RWPE1 (cell line): Measurements from ENCODE around the gene OSBPL6.
A peak's percentile ranks its signal among the peaks of the same experiment; 100 is the strongest.

ENCODE experiments used
- CTCF ChIA-PET: fragments of 350-600 bp; sonication (Branson Sonifier 250); formaldehyde crosslinking; extraction: SDS; loops from one replicate; lab custom pipeline; 2021; lab: Yijun Ruan, JAX
- POLR2A ChIA-PET: fragments of 400-600 bp; formaldehyde crosslinking; extraction: SDS; loops from one replicate; lab custom pipeline; 2020; ENCODE audit warnings: antibody characterized with exemption; ENCODE audit not compliant: low non-redundant PET; lab: Yijun Ruan, JAX
- DNase-seq: peaks from one replicate; pipeline ENCODE4 v3.0.0; 2012; ENCODE audit warnings: low spot score
- H3K27ac ChIP-seq: fragments of 450-650 bp; 2 replicates; pipeline ENCODE4 v1.5.1; 2017
- TF ChIP-seq, protein P1 (sequence below): fragments of 450-650 bp; conservative IDR thresholded peaks from 2 replicates; pipeline ENCODE4 v1.5.1; 2017; ENCODE audit warnings: low read depth, mild to moderate bottlenecking

Gene OSBPL6

DNA sequence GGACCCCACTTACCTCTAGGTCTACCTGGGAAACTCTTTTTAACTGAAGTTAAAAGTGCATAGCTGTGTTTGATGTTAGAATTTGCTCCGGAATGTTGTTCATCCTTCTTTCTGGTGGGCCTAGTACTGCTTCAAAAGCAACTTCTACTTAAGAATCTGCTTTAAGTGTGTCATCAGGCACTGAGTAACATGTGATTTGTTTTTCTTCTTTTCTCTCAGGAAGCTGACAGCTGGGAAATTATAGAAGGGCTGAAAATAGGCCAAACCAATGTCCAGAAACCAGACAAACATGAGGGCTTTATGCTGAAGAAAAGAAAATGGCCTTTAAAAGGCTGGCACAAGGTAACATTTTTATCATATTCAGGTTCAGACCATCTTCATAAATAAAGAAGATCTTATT is 133.7 kb downstream of the OSBPL6 start:
- POLR2A ChIA-PET = no interaction called here
- CTCF ChIA-PET = interaction anchor here (1.0 kb wide), 1 partner anchor 87 kb away, joined by 4 read pairs; no protein-coding TSS in a partner anchor
- no peak for DNase-seq
- TF ChIP-seq, protein P1, sequence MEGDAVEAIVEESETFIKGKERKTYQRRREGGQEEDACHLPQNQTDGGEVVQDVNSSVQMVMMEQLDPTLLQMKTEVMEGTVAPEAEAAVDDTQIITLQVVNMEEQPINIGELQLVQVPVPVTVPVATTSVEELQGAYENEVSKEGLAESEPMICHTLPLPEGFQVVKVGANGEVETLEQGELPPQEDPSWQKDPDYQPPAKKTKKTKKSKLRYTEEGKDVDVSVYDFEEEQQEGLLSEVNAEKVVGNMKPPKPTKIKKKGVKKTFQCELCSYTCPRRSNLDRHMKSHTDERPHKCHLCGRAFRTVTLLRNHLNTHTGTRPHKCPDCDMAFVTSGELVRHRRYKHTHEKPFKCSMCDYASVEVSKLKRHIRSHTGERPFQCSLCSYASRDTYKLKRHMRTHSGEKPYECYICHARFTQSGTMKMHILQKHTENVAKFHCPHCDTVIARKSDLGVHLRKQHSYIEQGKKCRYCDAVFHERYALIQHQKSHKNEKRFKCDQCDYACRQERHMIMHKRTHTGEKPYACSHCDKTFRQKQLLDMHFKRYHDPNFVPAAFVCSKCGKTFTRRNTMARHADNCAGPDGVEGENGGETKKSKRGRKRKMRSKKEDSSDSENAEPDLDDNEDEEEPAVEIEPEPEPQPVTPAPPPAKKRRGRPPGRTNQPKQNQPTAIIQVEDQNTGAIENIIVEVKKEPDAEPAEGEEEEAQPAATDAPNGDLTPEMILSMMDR = no peak
- no peak overlapping the region for H3K27ac ChIP-seq

DNA sequence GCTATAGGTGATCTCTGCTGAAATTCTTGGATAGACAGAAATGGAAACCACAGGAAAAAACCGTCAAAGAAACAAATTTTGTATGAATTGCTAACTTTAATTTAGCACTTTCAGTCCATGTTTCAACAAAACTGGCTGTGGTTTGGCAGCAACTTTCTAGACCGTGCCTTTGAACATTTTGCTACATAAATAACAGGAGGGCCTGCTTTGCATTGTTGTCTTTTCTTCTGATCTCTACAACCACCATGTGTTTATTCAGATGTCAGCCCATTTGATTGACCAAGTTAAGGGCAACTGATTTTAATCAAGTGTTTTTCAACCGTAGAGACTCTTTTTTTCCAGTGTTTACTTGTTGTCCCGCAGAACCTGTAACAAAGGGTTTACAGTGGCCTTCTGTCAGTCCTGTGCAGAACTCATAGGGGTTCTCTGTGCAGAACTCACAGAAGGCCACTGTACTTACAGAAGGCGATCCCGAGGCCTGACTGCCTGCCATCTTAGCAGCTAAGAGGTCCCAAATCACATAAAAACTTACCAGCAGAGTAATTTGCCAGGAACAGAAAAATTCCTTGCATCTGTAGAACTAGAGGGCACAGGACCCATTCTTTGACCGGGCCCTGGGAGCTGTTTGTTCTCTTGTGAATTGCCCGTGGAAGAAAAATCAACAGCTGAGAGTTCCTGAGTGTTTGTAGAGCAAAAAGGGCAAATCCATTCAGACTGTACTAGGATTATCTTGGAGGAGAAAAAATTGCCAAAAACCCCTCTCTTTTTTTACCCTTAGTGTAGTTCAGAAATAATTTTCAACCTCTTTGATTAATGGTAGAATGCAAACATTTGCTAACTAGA is 136.1 kb downstream of the OSBPL6 start:
- CTCF ChIA-PET = no interaction called here
- POLR2A ChIA-PET = interaction anchor here (0.6 kb wide), 1 partner anchor 120 kb away, joined by 3 read pairs; the partner anchor contains the start of genes PJVK and PRKRA
- TF ChIP-seq, protein P1 = no peak
- no peak for DNase-seq
- no peak overlapping the region for H3K27ac ChIP-seq

DNA sequence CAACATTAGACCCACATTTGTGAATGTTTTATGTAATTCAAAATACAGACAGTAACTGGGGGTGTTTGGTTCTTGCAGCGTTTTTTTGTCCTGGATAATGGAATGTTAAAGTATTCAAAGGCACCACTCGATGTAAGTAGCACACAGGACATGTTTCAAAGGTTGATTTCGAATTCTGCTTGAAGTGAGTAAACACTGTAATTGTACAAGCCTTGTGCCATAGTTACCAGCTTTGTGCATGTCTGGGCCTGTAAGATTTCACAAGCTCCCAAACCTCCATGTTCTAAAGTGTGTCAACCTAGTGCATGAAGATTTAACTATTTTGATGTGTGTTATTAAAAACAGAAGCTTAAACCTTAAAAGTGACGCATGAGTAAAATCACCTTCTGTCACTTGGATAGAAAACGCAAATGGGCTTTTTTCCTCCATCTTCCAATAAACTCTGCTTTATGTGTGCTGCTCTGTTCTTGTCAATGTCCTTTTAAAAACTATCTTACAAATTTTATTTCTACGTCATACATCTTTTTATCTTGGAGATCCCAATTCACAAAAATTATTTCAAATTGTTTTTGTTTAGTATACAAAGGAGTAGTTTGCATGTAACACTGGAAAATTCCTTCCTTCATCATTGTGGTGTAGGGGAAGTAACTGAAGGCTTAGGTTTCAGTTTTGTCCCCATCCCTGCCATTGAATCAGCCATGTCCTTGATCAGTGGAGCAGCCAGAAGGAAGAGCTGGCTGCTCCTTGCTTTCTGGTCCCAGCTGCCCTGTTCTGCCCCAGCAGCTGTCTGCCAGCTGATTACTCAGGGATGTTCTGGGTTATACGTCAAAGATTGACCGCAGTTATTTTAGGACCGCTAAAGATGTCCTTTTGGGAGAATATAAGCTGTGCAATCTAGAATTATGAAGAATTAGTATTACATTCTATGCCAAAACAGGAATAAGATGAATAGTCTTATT is 137.4 kb downstream of the OSBPL6 start:
- peak overlapping the region; percentile 40 for H3K27ac ChIP-seq
- ChIA-PET POLR2A (no interaction called here), CTCF (interaction anchor here (1.4 kb wide), 1 partner anchor 83 kb away, joined by 4 read pairs; no protein-coding TSS in a partner anchor)
- peak; percentile 48 for DNase-seq
- TF ChIP-seq, protein P1 = no peak

DNA sequence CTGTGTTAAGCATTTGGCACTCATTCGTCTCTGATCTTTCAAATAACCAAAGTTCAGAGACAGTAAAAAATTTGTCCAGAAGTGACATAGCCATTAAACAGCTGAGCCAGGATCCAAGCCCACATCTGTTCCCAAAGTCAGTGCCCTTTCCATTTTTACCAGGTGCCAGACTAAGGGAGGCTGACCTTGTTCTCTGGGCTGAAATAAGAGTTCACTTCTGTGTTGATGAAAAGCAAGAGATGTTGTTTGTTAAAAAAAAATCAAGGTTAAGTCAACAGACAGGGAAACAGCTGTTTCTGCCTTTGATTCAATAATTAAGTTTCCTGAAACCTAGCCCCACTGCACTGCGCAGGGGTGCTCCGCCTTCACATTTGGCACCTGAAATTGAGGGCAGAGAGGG is 139.5 kb downstream of the OSBPL6 start:
- H3K27ac ChIP-seq = no peak overlapping the region
- POLR2A ChIA-PET = no interaction called here
- CTCF ChIA-PET = no interaction called here
- TF ChIP-seq, protein P1 = no peak
- DNase-seq = no peak

DNA sequence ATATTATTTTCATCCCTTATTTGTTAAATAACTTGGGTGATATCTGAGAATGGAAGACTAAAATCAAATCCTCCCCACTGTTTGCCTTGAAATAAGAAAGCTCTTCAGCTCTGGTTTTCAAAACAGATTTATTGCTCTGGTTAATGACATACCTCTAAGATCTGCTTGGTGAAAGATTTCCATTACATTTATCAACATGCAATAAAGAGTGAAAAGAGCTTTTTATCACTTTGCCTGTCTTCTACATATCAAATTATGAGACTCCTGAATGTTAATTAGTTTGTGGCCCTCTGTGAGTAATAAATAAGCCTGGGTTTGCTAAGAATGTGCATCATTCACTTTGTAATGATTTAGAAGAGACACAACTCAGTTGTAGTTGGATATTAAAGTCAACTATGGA is 140.9 kb downstream of the OSBPL6 start:
- ChIA-PET POLR2A (no interaction called here), CTCF (no interaction called here)
- TF ChIP-seq, protein P1 = no peak
- H3K27ac ChIP-seq = no peak overlapping the region
- DNase-seq = no peak

DNA sequence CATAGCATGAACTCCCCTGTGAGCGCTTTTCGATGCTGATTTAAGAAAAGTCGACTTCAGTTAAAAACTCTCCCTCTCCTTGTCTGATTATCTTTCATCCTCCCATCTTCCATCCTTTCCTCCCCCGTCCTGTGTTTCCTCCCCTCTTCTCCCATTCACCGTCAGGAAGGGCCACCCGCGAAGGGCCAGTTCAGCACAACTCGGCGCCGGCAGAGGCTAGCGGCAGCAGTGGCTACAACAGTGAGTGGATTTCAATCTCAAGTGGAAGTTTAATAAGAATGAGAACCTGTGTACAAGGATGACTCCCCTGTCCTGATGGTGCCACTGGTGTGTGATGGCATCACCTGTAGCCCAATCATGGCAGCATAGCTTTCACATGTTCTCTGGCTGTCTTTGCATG is 149.8 kb downstream of the OSBPL6 start:
- ChIA-PET POLR2A (no interaction called here), CTCF (interaction anchor here (0.7 kb wide), 1 partner anchor 273 kb away, joined by 3 read pairs; no protein-coding TSS in a partner anchor)
- TF ChIP-seq, protein P1 = no peak
- DNase-seq = no peak
- H3K27ac ChIP-seq = no peak overlapping the region
